ENCODE data around the gene DENND4A.

GRCh38 chr15:65724464-65725215, 67.5 kb downstream of the DENND4A start:
- no peak for TF ChIP-seq CTCF (IDR thresholded peaks at IDR 0.05)
- no peak for TF ChIP-seq POLR2A (IDR thresholded peaks at IDR 0.05)

Data from tibial nerve (tissue), 3 donors.